CD4-positive, alpha-beta T cell treated with Interleukin-6 at 100 ng/mL for 8 hours (primary cell): ENCODE results near the gene EHD3.

Source experiments
- DNase-seq: peaks from one replicate; pipeline ENCODE4 v3.0.0-alpha.2; 2020; ENCODE audit warnings: mixed read lengths, low spot score

The EHD3 gene

DNA sequence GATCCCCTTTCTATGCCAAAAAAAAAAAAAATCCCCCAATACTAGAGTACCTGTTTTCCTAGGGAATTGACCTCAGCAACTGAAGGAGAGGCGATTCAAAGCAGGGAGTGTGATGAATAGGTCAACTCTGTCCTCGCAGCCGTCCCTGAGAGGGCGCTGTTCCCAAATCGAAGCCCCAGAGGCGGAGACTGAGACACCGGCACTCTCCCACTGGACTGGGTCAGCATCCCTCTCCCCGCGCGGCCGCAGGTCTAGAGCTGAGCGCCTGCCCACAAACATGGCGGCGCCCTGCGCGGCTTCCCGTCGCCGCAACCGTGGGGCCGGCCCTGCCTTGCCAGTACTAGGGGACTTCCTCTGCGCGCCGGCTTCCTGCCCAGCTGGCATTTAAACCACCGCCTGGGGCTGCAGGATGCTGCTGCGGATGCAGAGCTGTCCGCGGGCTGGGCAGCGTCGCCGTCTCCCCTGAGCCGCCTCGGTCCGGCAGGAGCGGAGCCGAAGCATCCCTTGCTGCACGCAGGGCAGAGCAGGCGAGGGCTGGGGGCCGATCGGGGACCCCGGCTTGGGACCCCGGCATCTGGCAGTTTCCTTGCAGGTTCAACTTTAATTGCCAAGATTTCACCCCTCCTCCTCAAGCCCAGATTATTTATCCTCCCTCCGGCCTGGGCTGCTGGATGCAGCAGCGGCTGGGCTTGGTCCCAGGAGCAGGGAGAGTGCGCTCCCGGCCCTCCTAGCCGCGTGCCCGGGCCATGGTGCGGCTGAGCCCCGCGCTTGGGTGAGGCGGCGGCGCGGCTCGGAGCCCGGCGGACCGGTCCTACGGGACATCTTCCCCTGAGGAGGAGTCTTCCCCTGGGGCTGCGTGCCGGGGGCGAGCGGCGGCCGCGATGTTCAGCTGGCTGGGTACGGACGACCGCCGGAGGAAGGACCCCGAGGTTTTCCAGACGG, at the start of gene EHD3:
Gene EHD3, plus strand, starts transcription at position 412 of the 942 bp plus-strand sequence. Its CDS starts 470 bp downstream, at position 882.
- peak; percentile 79 for DNase-seq

DNA sequence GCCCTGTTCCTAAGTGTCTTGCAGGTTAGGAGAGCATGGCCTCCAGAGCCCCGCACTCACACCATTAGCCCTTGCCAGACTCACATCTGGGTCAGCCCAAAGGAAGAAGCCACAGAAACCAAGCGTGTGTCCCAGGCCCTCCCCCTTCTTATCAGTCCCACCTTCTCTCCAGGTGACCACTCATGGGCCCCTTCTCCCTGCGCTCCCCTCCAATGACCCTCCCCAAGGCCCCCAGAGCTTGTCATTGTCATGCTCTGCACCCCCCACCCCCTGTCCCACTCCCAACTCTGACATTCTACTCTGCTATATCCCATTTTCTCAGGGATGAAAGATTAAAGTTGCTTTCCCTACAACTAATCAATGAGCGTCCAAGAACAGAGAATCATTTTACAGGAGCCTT, 46.8 kb upstream of the EHD3 start:
- DNase-seq: no peak

DNA sequence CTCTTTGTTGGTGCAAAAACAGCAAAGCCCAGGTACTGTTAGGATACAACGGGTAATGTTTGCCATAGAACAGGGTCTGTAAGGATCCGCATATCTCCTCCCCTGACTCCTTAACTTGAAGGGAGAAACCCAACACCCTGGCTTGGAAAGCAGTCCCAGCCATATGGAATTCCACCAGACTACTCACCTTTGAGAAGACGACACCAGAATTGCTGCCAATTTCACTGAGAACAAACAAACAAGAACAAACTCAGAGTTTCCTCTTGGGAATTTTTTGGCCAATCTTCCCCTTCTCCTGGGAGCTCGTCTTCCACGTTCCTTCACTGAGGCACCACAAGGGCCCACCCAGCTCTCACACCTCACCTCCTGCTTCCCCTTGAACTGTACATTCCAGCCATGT, 45.8 kb upstream of the EHD3 start:
- no peak for DNase-seq

DNA sequence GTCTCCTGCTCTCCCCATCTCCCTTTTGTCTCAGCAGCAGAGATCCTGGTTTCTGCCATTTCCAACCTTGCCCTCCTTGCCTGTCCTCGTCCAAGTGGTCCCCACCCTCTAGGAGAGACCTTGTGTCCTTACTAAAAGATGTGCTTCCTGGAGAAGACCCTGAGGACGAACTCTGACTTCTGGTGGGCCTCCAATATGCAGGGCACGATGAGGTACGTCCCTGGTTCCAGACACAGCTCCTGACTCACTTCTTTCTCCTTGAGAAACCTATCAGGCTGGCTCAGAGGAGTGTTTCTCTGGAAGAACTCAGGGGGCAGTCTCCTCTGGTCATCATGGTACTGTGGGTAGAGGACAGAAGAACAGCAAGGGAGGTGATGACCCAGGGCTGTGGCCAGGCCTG, 44.8 kb upstream of the EHD3 start:
- no peak for DNase-seq

DNA sequence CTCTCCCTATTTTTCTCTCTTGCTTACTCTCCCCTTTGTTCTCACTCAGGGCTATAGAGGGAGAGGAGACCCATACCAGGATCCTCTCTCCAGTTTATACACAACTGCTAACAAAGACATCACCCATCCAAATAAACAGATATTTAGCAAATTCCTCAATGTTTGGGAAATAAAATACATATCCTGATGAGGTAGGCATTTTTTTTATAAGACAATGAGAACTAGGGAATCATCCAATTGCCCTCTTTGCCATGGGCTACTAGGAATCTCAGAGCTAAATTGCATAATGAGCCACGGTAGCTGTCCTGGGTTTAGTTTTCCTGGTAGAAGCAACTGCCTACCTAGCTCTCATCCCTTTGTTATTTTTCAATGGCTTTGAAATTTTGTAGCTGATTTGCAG, 43.8 kb upstream of the EHD3 start:
- DNase-seq: no peak

DNA sequence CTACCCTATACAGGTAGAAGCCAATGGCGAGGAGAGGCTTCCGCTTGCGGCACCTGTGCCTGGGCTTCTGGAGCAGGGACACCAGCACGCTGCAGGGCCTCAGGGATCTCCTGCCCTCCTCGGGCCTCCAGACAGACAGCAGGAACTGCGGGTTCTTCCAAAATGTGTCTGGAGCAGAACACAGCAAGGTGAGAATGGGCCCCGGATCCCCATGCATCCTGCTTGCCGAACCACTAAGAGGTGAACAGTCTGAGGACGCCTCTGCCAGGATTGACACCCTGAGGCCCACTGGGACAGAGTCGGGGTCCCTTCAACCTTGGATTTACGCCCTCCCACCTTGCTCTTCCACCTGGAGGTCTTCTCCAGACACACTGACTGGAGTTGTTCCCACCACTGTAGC, 42.0 kb upstream of the EHD3 start:
- no peak for DNase-seq

DNA sequence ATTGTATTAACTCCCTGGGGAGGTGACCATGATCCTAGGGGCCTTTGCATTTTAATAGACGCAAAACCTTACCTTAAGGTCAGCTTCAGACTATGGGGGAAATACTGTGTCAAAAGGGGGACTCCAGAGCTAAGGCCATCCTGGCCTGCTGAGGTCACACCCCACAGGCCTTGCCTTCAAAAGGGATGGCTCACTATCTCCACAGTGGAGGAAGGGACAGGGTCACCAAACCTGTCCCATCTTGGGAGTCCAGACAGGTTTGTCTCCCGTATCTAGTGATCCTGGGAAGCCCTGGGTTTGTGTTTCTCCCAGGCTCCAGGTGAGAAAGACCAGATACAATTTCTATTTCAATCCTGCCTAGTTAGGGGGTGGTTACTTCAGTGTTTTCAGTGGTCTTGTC, 41.6 kb upstream of the EHD3 start:
- DNase-seq: no peak

DNA sequence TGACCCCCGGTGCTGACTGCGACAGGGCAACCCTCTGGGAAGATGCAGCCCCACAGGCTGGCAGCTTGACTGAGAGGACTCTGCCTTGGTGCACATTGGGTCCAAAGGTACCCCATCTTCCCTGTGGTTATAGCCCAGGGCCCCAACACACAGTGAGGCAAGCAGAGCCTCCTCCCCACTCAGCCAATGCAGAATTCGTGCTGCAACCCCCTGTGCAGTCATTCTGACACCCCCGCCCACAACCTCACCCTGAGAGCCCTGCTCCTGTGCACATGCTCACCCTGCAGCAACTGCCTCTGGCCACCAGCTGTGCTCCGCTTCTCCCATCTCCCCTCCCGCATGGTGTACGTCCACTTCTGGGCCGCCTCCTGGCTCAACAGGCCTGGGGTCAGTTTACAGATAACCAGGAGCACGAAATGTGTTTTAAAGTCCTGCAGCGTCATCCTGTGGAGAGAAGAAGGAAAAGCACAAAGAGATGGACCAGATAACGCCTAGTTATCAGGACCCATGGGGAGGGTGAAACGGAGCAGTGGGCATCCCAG, 41.0 kb upstream of the EHD3 start:
- no peak for DNase-seq

DNA sequence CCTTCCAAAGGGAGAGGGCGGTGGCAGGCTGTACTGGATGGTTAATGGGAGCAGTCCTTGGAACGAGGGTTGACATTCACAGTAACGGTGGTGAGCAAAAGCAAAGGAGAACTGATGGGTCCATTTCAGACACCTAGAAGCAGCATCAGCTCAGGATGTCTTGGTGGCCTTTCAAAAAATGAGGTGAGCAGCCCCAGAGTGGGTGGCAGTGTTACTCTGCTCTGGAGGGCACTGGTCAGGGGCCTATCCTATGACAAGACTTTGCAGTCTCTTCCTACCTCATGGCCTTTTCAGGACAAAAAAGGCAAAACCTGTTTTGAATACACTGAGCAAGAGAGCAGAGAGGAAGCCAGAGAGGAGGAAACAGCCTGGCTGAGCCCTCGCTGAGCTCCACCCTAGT, 40.1 kb upstream of the EHD3 start:
- DNase-seq: no peak

DNA sequence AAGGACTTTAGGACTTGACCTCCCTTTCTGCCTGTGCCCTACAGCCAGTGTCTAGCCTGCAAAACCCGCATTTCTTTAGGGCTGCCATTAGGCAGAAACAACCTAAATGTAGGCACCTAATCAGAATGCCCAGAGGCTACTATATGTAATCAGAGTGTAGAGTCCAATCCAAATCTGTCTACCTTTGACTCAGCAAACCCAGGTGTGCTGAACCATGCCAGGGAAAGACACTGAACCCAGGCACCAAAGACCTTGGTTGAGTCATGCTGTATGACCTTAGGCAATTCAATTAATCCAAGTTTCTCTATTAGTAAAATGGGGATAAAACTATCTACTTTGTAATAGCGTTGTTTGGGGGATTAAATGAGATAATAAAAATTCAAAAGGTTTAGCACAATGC, 37.3 kb upstream of the EHD3 start:
- no peak for DNase-seq

DNA sequence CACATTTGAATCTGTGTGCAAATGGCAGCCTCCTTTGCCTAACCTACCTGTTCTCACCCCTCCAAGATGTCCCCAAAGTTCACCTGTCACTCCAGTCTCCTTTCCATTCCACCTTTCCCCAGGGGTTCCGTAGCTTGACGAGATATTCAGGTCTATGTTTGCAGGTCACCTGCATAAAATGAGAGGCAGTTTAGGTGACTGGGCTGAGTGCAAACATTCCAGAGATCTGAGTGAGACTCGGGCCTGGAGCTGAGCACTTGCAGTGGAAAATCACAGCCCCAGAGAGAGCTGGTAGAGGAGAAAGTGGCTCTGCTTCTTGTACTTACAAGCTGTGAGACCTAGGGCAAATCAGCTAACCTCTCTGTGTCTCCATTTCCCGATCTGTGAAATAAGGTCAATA, 36.8 kb upstream of the EHD3 start:
- no peak for DNase-seq

DNA sequence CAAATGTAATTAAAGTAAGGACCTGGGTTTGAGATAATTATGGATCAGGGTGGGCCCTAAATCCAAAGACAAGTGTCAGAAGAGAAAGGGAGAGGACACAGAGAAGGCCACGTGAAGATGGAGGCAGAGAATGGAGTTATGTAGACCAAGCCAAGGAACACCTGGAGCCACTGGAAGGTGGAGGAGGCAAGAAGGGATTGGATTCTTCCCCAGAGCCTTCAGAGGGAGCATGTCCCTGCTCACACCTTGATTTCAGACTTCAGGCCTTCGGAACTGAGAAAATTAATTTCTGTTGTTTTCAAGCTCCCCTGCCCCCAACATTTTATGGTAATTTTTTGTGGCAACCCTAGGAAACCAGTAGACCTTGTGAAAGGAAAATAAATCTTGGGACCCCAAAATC, 36.3 kb upstream of the EHD3 start:
- DNase-seq: no peak

DNA sequence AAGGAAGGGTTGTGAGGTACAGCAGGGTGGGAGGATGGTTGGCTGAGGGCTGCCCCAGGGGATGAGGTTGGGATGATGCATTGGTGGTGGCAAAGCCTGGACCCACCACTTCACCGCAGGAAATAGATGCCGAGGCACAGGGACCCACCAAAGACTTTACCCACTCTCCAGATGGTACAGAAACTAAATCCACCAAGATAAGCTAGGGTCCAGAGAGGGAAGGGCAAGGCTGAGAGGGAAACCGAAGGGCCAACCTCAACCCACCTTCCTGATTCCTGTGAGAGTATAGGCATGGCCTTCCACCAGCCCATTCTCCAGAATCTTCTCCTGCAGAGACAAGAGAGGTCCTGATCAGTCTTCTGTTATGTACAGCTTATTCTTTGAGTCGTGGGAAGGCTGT, 34.7 kb upstream of the EHD3 start:
- DNase-seq: no peak

DNA sequence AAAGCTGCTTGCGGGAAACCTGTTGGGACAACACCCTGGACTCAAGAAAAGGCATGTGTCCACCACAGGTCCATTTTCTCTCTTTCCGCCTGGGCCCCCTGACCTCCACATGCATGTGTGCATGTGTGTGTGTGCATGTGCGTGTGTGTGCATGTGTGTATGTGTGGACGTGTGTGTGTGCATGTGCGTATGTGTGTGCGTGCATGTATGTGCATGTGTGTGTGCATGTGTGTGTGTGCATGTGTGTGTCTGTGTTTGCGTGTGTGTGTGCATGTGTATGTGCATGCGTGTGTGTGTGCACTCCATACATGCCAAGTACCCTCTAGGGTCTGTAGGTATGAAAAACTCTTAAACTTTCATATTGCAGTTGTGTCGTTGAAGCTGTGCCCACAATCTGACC, 33.0 kb upstream of the EHD3 start:
- no peak for DNase-seq

DNA sequence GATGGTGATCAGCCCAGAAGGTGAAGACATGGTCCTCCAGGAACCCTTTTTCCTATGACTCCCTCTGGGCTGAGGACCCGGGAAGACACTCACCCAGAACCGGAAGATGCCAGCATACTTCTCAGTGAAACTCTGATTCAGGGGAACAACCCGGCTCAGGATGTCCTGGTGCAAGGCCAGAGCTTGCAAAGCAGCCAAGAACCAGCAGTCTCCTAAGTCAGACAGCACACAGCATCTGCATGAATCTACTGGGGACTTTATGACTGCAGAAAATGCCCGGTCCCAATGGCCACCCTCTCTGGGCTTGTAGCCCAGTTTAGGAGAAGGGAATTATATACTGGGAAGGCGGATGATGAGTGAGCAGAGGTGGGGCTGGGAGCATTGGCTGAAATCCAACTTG, 31.9 kb upstream of the EHD3 start:
- no peak for DNase-seq

DNA sequence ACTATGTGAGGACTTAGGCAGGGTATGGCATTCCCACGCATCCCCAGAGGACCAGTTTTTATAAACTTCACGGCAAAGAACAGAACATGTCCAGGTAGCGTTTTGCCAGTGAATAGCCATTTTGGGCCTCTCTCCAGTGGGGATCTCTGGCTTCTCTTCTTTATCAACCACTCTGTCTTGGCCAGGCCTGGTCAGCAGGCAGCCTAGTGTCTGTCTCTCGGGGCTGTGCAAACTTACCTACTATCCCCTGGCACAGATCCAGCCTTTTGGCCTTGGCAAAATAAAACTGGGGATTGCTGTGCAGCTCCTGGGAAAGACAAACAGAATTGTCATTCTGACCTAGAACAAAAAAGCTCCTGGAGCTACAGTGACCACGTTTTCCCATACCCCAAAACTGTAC, 31.1 kb upstream of the EHD3 start:
- DNase-seq: no peak

DNA sequence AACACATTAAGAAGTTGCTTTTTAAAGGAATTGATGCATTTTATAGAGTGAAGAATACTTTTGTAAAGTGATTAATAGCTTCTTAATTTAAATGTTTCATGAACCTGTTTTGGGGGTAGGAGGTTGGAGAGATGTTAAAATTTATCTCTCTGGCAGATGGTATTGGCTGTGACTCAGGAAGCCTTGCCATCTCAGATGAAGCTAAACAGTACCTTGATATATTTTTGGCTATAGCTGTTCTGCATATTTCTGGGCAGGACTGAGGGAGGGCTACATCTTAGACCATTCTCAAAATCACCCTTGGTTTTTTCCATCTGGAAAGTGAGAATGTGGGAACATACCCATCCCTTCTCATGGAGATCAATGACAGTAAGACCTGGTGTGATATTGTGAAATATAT, 30.0 kb upstream of the EHD3 start:
- no peak for DNase-seq

DNA sequence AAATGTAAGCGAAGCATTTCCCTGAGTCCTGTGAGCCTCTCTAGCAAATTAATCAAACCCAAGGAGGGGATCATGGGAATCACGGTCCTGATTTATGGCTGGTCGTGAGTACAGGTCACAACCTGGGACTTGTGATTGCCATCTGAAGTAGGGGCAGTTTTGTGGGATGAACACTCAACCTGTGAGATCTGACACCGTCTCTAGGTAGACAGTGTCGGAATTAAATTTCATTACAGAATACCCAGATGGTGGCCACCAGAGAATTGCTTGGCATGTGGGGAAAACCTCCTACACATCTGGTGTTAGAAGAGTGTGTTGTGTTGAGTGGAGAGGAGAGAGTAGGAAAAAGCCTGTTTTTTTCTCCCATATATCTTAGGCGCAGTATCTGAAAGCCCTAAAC, 29.2 kb upstream of the EHD3 start:
- DNase-seq: no peak

DNA sequence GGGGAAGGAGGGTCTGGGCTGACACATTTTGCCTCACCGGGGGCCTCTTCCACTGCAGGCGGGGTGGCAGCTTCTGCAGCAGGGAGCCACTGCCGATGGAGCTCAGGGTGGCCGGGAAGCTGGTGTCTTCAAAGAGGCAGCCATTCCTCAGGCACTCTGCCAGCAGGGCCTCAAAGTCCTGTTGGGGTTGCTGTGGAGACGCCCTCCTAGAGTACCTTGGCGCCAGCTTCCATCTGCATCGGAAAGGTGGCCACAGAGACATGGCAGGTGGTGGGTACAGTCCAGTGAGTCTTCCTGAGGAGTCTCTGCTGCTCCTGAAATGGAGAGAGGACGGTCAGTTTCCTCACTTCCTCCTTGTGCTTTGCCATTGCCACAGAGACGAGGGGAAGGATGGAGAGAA, 28.8 kb upstream of the EHD3 start:
- no peak for DNase-seq

DNA sequence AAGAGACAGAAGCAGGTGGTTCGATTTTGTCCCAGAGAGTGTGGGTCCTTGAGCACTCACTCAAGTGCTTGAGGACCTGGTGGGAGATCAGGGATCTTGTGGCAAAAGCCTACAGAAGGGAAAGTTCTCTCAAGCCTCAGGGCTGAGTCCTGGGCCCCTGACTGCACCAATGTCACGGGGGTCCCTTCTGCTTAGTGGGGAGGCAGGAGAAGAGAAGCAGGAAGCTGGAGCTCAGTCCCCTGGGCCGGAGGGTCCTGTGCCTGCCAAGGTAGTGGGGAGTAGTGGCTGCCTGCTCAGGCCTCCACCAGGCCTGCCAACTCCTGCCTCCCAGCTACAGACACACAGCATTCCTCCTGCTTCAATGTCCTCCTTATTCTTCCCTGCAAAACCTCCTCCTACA, 28.3 kb upstream of the EHD3 start:
- DNase-seq: no peak

DNA sequence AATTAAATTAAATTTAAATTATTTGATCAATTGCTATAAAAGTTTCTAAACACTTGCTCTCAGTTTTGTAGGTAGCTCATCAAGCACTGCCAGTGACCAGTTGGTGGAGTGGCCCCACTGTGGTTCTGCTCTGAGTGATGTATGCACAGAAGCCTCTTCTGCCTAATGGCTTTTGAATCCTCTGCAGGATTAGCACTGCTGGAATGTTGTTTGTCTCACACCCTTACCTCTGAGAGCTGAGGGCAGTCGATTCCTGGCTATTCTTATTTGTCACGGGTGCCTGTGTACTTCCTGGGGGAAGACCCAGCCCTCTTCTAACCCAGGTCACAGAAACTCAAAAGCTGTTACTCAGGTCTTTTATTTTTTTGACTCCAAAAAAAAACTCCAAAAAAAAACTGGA, 26.2 kb upstream of the EHD3 start:
- DNase-seq: no peak

DNA sequence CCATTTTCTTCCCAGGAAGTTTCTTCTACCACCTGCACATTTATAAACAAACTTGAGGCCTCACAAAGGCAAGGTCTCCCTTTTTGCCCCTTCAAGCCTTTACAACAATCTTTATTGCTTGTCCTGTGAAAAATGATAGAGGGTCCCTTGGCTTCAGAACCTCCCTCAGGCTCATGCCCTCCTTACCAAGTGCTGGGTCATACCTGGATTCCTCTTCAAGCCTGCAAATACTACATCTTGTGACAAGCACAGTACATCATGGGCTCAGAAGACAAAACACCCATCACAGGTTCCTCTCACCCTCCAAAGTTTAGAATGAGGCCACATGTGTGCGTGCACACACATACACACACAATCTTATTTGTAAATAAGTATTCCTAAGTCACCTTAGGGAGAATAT, 25.7 kb upstream of the EHD3 start:
- DNase-seq: no peak

DNA sequence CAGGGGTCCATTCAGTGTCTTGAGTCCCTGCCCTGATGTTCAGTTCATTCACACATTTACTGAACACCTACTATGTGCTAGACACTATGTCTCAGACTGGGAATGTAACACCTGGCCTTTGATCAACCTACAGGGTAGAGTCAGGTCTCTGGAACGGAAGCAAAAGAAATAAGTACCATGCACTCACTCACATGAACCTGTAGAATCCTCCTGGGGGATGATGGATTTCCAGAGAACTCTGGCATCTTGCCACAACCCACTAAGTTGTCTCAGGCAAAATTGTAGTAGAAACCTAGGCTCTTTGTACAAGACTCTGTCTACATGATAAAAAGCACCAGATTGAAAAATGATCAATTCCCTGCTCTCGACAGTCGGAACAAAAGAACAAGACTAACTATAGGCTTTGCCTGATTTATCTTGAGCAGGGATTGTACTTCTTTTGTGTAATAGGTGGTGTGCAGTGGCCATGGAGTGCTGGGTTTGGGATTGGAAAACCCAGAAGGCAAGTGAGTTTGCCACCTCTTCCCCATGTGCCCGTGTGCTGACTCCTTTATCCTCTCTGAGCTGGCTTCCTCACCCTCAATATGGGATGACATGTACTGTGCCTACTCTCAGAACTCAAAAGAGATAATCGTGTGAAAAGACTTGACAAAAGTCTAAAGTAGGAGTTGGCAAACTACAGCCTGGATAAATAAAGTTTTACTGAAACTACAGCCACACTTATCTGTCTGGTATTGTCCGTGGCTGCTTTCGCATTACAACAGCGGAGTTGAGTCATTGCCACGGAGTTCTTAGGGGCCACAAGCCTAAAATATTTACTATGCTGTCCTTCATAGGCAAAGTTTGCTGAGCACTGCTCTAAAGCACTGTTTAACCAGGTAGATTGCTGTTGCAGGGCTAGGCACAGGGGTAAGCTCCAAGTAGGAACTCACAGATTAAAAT, 21.0 kb upstream of the EHD3 start:
- no peak for DNase-seq
